Measurements from ENCODE around the gene CD82.

The CD82 gene

GRCh38 chr11:44581246-44581645 is 15.8 kb downstream of the CD82 start:
- H3K4me3 ChIP-seq (replicated peaks; ENCODE audit: low read depth, low read length), result no peak overlapping the region
- TF ChIP-seq, protein P1, sequence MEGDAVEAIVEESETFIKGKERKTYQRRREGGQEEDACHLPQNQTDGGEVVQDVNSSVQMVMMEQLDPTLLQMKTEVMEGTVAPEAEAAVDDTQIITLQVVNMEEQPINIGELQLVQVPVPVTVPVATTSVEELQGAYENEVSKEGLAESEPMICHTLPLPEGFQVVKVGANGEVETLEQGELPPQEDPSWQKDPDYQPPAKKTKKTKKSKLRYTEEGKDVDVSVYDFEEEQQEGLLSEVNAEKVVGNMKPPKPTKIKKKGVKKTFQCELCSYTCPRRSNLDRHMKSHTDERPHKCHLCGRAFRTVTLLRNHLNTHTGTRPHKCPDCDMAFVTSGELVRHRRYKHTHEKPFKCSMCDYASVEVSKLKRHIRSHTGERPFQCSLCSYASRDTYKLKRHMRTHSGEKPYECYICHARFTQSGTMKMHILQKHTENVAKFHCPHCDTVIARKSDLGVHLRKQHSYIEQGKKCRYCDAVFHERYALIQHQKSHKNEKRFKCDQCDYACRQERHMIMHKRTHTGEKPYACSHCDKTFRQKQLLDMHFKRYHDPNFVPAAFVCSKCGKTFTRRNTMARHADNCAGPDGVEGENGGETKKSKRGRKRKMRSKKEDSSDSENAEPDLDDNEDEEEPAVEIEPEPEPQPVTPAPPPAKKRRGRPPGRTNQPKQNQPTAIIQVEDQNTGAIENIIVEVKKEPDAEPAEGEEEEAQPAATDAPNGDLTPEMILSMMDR (IDR thresholded peaks at IDR 0.05; ENCODE audit: low read depth, low read length, missing control alignments), result no peak
- no peak for DNase-seq (ENCODE audit: extremely low read depth, low read depth)

DNA sequence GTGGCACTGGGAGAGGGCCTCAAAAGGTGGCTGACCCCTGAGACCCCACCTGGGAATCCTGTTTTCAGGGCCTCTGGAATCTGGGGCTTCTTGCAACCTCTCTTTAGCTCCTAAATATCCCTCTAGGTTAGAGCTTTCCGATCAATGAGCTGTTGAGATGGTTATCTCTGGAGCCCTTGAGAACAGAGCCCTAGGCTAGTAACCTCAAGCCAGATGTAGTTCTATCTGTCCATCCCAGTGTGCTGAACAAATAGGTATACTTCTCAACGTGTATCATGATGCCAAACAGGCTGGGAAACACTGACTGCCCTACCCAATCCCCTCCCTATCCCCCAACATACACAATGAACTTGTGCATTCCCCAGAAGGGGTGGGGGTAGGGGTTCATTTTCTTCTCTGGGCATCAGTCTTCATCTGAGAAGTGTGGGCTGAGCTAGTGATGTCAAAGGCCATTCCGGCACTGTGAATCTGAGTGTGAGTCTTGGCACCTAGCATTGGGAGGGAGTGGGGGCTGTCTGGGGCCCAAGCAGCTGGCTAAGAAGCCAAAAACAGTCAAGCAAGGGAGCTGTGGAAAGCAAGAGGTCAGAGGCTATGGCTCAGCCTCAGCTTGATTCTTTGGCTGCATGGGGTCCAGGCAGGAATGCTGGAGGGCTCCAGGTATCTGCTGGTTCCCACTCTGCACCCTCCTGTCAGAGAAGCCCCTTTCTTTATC is 17.3 kb downstream of the CD82 start:
- DNase-seq (ENCODE audit: extremely low read depth, low read depth), result no peak
- TF ChIP-seq, protein P1 (IDR thresholded peaks at IDR 0.05; ENCODE audit: low read depth, low read length, missing control alignments), result no peak
- H3K4me3 ChIP-seq (replicated peaks; ENCODE audit: low read depth, low read length), result no peak overlapping the region

GRCh38 chr11:44583353-44583669 is 17.8 kb downstream of the CD82 start:
- no peak overlapping the region for H3K4me3 ChIP-seq (replicated peaks; ENCODE audit: low read depth, low read length)

DNA sequence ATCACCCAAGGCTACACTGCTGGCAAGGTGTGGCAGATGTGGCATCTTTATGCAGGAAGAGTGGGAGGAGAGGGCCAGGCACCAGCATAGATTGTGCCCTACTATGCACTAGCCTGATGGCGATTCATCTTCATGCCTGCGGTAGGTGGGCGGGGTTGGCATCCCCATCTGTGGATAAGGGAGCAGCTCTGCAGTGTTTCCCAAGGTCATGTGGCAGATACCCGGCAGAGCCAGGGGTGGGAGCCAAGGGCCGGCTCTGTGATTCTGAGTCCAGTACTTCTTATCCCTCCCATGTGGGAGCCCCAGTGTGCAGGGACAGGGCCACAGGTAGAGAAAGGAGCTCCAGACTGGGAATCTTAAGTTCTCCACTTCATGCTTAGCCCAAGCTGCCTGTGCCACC is 20.0 kb downstream of the CD82 start:
- H3K4me3 ChIP-seq (replicated peaks; ENCODE audit: low read depth, low read length), result no peak overlapping the region
- no peak for DNase-seq (ENCODE audit: extremely low read depth, low read depth)
- TF ChIP-seq, protein P1 (IDR thresholded peaks at IDR 0.05; ENCODE audit: low read depth, low read length, missing control alignments), result no peak

More at GRCh38 chr11:44583353-44583669, 17.8 kb downstream of the CD82 start:
- TF ChIP-seq, protein P1 (IDR thresholded peaks at IDR 0.05; ENCODE audit: low read depth, low read length, missing control alignments), result no peak
- no peak for DNase-seq (ENCODE audit: extremely low read depth, low read depth)

- TF ChIP-seq, protein P1 (IDR thresholded peaks at IDR 0.05; ENCODE audit: low read depth, low read length, missing control alignments), result no peak
- no peak for DNase-seq (ENCODE audit: extremely low read depth, low read depth)
- no peak overlapping the region for H3K4me3 ChIP-seq (replicated peaks; ENCODE audit: low read depth, low read length)
Measured at GRCh38 chr11:44589301-44589700, 23.8 kb downstream of the CD82 start.

DNA sequence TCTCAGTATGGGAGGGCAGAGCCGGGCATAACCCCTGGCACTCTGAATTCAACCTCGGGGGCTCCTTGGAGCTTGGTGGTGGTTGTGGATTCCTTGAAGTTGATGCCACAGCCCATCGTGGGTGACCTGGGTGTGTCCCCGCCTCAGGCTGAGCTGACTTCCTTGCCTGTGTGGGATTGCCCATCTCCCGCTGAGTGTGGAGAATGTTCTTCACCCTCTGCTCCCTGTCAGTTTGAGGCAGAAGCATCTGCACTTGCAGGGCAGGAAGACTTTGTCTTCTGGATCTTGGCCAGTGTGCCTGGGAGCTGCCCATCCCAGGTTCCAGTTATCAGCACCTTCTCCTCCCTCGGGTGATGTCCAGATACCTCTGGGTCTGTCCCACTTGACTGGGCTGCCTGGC is 25.3 kb downstream of the CD82 start:
- H3K4me3 ChIP-seq (replicated peaks; ENCODE audit: low read depth, low read length), result no peak overlapping the region
- DNase-seq (ENCODE audit: extremely low read depth, low read depth), result no peak
- TF ChIP-seq, protein P1 (IDR thresholded peaks at IDR 0.05; ENCODE audit: low read depth, low read length, missing control alignments), result no peak

- TF ChIP-seq, protein P1 (IDR thresholded peaks at IDR 0.05; ENCODE audit: low read depth, low read length, missing control alignments), result no peak
- H3K4me3 ChIP-seq (replicated peaks; ENCODE audit: low read depth, low read length), result no peak overlapping the region
- no peak for DNase-seq (ENCODE audit: extremely low read depth, low read depth)
Measured at GRCh38 chr11:44591557-44591956, 26.1 kb downstream of the CD82 start.

All from HFF-Myc (cell line).